Colon (tissue), 2 donors: ENCODE data around the gene CHST8.

Source experiments
- FAIRE-seq: peaks from 2 replicates; lab custom pipeline; 2012; peaks lifted over from hg19 to GRCh38; lab: Jason Lieb, UNC
- donor health status: control.
- donor health status: control.

Gene CHST8

DNA sequence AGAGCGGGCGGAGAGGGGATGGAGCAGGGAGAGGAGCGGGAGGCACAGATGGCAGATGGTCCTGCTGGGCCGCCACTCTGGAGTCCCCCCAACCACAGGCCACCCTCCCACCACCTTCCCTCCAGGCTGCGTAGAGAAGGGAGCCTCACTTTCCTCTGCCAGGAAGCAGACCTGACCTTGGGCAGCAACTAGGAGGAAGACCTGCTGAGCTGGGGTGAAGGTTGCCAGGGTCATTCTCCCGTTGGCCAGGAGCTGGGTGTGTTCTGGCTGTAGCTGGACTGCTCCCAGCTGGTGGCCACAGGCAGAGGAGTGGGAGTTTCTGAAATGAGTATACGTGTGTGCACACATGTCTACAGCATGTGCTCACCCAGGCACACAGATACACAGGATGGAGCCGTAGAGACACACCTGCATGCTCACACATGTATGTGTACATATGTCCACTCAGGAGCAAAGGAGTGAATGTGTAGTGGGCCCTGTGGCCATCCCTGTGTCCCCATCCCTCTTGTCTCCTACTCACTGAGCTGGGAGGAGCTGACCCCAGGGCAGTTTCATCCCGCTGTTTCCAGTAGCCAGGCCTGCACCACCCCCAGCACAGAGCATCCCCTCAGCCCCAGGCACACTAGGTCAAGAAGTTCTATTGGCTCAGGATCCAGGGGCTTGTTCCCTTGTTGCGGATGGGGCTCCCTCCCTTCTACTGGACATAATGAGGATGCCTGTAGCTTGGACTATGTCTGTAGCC lies 53.0 kb downstream of the CHST8 start:
- FAIRE-seq = no peak

GRCh38 chr19:33675501-33676124 lies 53.9 kb downstream of the CHST8 start:
- FAIRE-seq = no peak

DNA sequence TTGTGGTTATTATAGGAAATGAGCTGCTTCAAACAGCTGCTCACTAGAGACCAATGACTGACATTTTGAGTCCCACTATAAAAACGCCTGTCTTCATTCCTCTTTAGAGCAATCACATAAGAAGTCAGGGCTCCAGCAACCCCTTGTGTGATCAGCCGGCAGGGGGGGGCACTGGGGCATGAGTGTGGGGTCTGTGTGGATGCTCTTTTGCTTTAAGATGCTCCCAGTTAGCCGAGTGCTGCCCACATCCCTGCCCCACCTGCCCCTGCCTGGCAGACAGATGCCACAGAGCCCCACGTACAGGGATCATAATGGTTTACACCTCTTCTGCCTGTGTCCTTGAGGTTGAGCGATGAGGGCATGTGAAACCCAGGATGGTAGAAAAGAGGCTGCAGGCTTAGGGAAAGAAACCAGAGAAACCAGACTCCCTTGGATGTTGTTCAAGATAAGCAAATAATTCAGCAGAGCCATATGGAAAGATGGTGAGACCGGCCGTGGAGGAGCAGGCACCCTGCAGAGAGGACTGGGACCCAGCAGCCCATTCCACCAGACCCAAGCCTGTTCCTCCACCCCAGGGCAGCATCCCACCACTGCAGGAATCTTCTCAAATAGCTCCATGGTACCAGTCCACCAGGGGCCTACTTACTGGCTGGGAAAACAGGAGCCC lies 55.4 kb downstream of the CHST8 start:
- no peak for FAIRE-seq

DNA sequence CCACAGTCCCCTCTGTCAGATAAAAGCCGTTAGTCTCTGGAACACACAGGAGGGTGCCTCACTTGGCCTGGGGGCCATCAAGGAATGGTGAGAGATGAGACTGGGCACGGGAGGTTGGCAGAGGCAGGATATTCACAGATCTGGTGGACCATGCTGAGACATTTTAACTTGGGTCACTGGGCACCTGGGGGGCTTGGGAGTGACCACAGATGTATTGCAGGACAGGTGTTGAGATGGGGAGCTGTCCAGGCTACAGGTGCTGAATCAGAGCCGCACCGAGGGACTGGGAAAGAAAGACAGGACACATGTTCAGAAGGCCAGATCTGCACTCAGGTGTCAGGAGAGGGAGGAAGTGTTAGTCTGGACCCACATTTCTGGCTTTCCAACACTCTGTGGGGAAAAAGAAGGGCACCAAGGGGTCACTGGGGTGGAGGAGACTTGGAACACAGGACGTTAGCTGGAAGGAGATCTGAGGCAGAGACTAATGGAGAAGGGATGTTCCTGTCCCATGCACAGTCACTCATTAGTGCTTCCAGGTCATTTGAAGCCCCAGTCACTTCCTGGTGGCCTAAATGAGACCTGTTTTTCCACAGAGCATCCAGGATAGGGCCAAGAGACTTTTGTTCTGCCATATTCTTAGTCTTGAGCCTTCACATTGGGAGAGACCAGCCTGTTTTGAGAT lies 56.1 kb downstream of the CHST8 start:
- FAIRE-seq = no peak

DNA sequence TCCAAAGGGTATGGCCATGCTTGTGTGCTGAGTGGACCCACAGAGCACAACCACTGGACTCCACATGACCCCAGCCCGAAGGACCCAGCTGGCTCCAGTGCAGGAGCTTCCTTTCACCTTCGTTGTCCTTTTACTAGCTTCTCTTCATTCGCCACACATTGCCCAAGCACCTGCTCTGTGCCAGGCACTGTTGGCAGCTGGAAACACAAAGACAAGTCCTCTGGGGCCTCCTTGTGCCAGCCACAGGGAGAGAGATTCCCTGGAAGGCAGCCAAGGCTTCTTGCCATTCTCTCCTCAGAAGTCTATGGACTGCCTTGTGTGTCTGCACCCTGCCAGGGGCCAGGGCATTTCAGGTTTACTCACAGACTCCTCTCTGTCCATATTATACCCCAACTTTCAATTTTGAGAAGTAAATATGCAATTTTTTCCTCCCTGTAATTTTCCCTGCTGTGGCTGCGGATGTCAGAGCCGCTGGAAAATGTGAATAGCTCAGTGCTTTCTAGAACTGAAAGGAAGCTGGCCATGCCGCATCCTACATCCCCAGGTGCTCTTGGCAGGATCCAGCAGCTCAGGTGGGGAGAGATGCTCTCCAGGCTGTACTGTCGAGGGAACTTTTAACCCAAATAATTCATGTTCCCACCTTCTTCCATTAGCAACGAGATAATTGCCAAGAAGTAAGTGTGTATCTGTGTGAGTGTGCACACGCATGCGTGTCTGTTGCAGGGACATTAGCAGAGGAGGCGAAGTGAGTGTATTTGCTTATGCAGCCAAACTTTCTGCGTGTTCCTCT lies 57.2 kb downstream of the CHST8 start:
- FAIRE-seq = no peak

GRCh38 chr19:33679696-33680095 lies 57.9 kb downstream of the CHST8 start:
- no peak for FAIRE-seq

GRCh38 chr19:33681081-33681680 lies 59.4 kb downstream of the CHST8 start:
- no peak for FAIRE-seq

GRCh38 chr19:33683881-33684537 lies 62.3 kb downstream of the CHST8 start:
- no peak for FAIRE-seq

GRCh38 chr19:33684538-33685232 lies 62.9 kb downstream of the CHST8 start:
- FAIRE-seq = no peak

GRCh38 chr19:33685541-33685940 lies 63.8 kb downstream of the CHST8 start:
- no peak for FAIRE-seq

DNA sequence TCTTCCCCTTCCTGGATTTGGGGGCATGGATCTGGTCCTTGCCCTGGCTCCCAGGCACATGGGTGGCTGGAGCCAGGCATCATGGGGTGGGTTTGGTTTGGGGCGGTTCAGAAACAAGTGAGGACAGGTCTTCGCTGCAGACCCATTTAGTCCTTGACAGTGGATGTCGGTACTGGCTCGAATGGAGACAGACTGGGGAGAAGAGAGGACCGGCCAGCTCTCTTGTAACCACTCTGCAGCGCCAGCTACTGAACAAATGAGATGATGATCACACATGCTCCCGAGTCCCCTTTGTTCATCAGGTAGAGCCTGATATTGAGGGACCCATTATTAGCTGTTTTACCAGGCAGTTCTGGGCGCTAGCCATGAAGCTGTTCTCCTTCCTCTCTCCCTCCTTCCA lies 64.5 kb downstream of the CHST8 start:
- FAIRE-seq = no peak

DNA sequence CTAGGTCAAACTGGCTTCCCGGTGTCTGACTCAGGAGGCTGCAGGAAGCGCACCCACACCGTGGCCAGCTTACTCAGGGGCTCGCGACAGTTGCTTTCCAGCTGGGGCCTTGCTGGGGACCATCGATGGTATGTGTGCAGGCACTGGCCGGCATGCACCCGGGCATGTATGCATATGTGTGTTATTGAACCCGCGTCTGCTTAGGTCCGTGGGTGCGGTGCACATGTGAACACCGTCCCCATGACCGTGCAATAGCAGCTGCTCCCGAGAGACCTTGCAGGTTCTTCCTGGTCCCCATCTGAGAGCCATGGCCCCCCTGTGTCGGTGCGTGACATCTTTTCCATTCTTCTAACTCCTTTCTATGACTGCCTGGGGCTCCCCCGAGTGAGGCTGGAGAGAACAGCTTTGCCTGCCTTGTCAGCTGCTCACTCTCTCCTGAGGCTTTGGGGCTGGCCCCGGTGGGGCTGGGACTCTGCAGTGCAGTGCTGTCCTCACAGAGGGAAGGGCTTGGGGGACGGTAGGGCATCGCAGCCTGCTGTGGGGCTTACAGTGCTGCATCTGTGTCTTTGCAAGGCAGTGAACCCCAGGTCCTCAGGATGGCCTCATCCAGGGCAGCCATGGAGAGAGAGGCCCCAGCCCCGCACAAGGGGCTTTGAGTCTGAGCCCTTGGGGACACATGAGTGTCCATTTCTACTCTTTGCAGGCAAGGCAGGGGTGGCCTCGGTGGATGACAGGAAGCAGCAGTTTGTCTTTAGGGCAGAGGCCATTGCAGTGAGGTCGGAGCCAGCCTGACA lies 65.1 kb downstream of the CHST8 start:
- FAIRE-seq = no peak

- no peak for FAIRE-seq
Observed at GRCh38 chr19:33687481-33688170, 65.9 kb downstream of the CHST8 start.

GRCh38 chr19:33688171-33688992 lies 66.6 kb downstream of the CHST8 start:
- FAIRE-seq = no peak

- no peak for FAIRE-seq
Observed at GRCh38 chr19:33689138-33689746, 67.5 kb downstream of the CHST8 start.

DNA sequence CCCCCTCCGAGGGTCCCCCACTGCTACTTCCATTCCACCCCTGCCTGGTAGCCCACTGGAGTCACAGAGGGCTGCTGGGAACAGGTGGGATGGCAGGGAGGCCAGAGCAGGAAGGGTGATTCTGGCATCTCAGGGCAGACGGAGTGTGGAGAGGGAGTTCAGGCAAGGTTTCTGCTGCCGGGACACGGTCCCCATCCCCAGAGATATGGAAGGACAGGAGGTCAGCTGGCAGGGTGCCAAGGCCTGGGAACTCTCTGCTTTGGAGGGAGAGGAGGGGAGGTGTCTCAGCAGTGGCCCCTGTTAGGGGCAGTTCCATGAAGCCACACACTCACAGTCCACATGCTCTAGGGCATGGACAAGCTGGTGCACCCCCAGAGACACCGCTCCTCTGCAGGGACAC lies 68.1 kb downstream of the CHST8 start:
- no peak for FAIRE-seq

DNA sequence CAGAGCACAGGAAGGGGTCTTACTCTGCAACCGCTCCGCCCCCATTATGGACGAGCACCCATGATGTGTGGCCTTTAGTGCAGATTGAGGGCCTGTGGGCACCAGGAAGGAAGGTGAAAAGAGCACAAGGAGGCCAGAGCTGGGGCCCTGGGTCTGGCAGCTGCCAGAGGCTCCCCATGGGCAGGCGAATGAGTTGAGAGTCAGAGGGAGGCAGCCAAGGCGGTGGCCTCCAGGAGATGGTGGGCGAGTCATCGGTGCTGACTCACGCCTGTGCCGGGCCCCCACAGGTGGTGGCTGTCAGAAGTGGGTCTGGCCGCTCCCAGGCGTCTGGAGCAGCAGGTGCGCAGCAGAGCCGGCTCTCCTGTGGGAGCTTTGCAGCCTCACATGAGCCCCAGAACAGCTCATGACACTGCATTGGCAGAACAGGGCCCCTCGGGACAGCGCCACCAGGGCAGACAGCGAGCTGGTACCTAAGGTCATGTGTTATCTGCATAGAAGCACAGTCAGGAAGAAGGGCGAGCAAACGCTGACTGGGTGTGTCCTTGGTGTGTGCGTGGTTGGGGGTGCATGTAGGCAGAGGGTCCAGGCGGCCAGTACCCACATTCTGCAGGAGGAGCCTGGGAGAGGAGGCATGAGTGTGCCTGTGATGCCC lies 68.8 kb downstream of the CHST8 start:
- FAIRE-seq = no peak
